A549 (cell line): ENCODE results near the gene SEMA4A. TPM values are rescaled to one million over a fixed set of nuclear protein-coding genes. Genes with fewer than 3 reads are reported as not detected.
A peak's percentile ranks its signal among the peaks of the same experiment; 100 is the strongest.

Source experiments
- CEBPB ChIP-seq, 2 experiments: fragments of >200 bp in 1 of 2; sonication (Bioruptor Twin) in 1 of 2; formaldehyde crosslinking in 1 of 2; IDR thresholded peaks; 2 replicates each; pipeline ENCODE4 v1.6.1; 2012 to 2016
- CHD2 ChIP-seq: fragments of 150-350 bp; IDR thresholded peaks from 2 replicates; pipeline ENCODE4 v1.6.1; 2014; ENCODE audit warnings: low read length; ENCODE audit not compliant: partially characterized antibody
- CHD4 ChIP-seq: fragments of 200-600 bp; sonication (generic); IDR thresholded peaks from 2 replicates; pipeline ENCODE4 v1.6.1; 2016; ENCODE audit warnings: antibody characterized with exemption, mild to moderate bottlenecking, borderline replicate concordance
- E2F6 ChIP-seq: IDR thresholded peaks from 2 replicates; pipeline ENCODE4 v1.6.1; 2012; ENCODE audit warnings: low read depth, borderline replicate concordance
- EHF ChIP-seq: fragments of 250-450 bp; sonication (Bioruptor Pico); IDR thresholded peaks from 2 replicates; pipeline ENCODE4 v1.5.0; 2020; ENCODE audit warnings: mild to moderate bottlenecking
- EP300 ChIP-seq, 2 experiments: fragments of >200 bp; sonication (Bioruptor Twin); formaldehyde crosslinking; IDR thresholded peaks; 2 replicates in 1 of 2; 3 replicates in 1 of 2; pipeline ENCODE4 v1.6.1; 2016 to 2017
- ESRRA ChIP-seq: fragments of 150-350 bp; IDR thresholded peaks from 2 replicates; pipeline ENCODE4 v1.6.1; 2014; ENCODE audit warnings: mild to moderate bottlenecking, low read length, borderline replicate concordance
- FOSB ChIP-seq: fragments of 250-450 bp; sonication (Bioruptor Pico); IDR thresholded peaks from 2 replicates; pipeline ENCODE4 v1.5.0; 2020; ENCODE audit warnings: mild to moderate bottlenecking, moderate library complexity
- FOSL2 ChIP-seq, 2 experiments: fragments of 450-650 bp in 1 of 2; fragments of >200 bp in 1 of 2; sonication (Bioruptor Twin) in 1 of 2; formaldehyde crosslinking; IDR thresholded peaks; 2 replicates each; pipeline versions ENCODE4 v1.5.0 to v1.6.1; 2016 to 2020; ENCODE audit warnings: mild to moderate bottlenecking in 1 of 2, moderate library complexity in 1 of 2
- FOXS1 ChIP-seq: fragments of 250-450 bp; sonication (Bioruptor Pico); IDR thresholded peaks from 2 replicates; pipeline ENCODE4 v1.5.0; 2020; ENCODE audit warnings: mild to moderate bottlenecking, moderate library complexity
- GATA3 ChIP-seq: IDR thresholded peaks from 2 replicates; pipeline ENCODE4 v1.6.1; 2012; ENCODE audit warnings: borderline replicate concordance
- HOXA7 ChIP-seq: fragments of 250-450 bp; sonication (Bioruptor Pico); IDR thresholded peaks from 2 replicates; pipeline ENCODE4 v1.5.0; 2020; ENCODE audit warnings: mild to moderate bottlenecking, moderate library complexity
- HOXB13 ChIP-seq: fragments of 250-450 bp; sonication (Bioruptor Pico); IDR thresholded peaks from 2 replicates; pipeline ENCODE4 v1.5.0; 2020; ENCODE audit warnings: low read depth, mild to moderate bottlenecking, moderate library complexity
- HOXB5 ChIP-seq: fragments of 250-450 bp; sonication (Bioruptor Pico); IDR thresholded peaks from 2 replicates; pipeline ENCODE4 v1.5.0; 2020; ENCODE audit warnings: mild to moderate bottlenecking, moderate library complexity
- KDM5A ChIP-seq: fragments of 200-600 bp; sonication (generic); IDR thresholded peaks from 2 replicates; pipeline ENCODE4 v1.6.1; 2016; ENCODE audit warnings: antibody characterized with exemption, mild to moderate bottlenecking
- MAZ ChIP-seq: fragments of 150-350 bp; IDR thresholded peaks from 2 replicates; pipeline ENCODE4 v1.6.1; 2014; ENCODE audit warnings: antibody characterized with exemption, low read depth, low read length, borderline replicate concordance
- MYC ChIP-seq: IDR thresholded peaks from 2 replicates; pipeline ENCODE4 v1.6.1; 2012; ENCODE audit warnings: mild to moderate bottlenecking, inconsistent platforms, low read length, improper control_type of control experiment, borderline replicate concordance
- PHF8 ChIP-seq: fragments of 200-600 bp; sonication (generic); IDR thresholded peaks from 2 replicates; pipeline ENCODE4 v1.6.1; 2016; ENCODE audit warnings: low read depth, mild to moderate bottlenecking, antibody characterized with exemption, moderate library complexity, borderline replicate concordance
- POLR2AphosphoS2 ChIP-seq: conservative IDR thresholded peaks from 2 replicates; pipeline ENCODE4 v1.6.1; 2012; ENCODE audit warnings: low read length, improper control_type of control experiment, inconsistent platforms
- RARB ChIP-seq: fragments of 250-450 bp; sonication (Bioruptor Pico); IDR thresholded peaks from 2 replicates; pipeline ENCODE4 v1.8.0; 2021; ENCODE audit warnings: mild to moderate bottlenecking, moderate library complexity
- REST ChIP-seq: fragments of 200-600 bp; sonication (generic); IDR thresholded peaks from 2 replicates; pipeline ENCODE4 v1.6.1; 2016; ENCODE audit warnings: antibody characterized with exemption, mild to moderate bottlenecking, moderate library complexity
- RFX5 ChIP-seq: fragments of 450-650 bp; IDR thresholded peaks from 2 replicates; pipeline ENCODE4 v1.7.1; 2014; ENCODE audit warnings: antibody characterized with exemption, mild to moderate bottlenecking, moderate library complexity
- TFCP2L1 ChIP-seq: fragments of 250-450 bp; sonication (Bioruptor Pico); IDR thresholded peaks from 2 replicates; pipeline ENCODE4 v1.5.0; 2021; ENCODE audit warnings: mild to moderate bottlenecking
- ZC3H11A ChIP-seq: fragments of 450-650 bp; IDR thresholded peaks from 2 replicates; pipeline ENCODE4 v1.6.1; 2014; ENCODE audit warnings: antibody characterized with exemption, mild to moderate bottlenecking
- ZFP36 ChIP-seq: fragments of 450-650 bp; IDR thresholded peaks from 2 replicates; pipeline ENCODE4 v1.6.1; 2014; ENCODE audit warnings: borderline replicate concordance; ENCODE audit not compliant: partially characterized antibody
- polyA plus RNA-seq, 4 experiments: library from polyadenylated mRNA; depleted of rRNA in 3 of 4; stranded (reverse); fragments of >200 nt; fragmentation: RNase III in 1 of 4; extraction: RNeasy Plus Mini Kit Qiagen cat#74134 plus additional on column Dnase treatment in 1 of 4; gene quantifications; 2 replicates in 3 of 4; 3 replicates in 1 of 4; pipeline ENCODE4 v1.2.3, GENCODE V29; 2011 to 2017
- TF ChIP-seq, protein P1 (sequence below): fragments of 250-450 bp; sonication (Bioruptor Pico); IDR thresholded peaks from 2 replicates; pipeline ENCODE4 v1.5.0; 2020; ENCODE audit warnings: low read depth, mild to moderate bottlenecking, moderate library complexity

SEMA4A gene
- polyA plus RNA-seq, 2 of the 4 experiments (the other 2 are of a cell fraction) = 0.04 to 0.27 TPM

- TF ChIP-seq HOXB5 = peak; percentile 19; the same call in 1 of the 2 replicates
- TF ChIP-seq GATA3 = no peak
- TF ChIP-seq CEBPB (IDR thresholded peaks at IDR 0.05) = no peak
- TF ChIP-seq MYC = peak; percentile 52; the same call in 1 of the 2 replicates
- no peak for TF ChIP-seq FOSL2 (IDR thresholded peaks at IDR 0.05)
- TF ChIP-seq FOSL2 (CRISPR knock-in tag; IDR thresholded peaks at IDR 0.05) = peak; percentile 54
- peak; percentile 65; the same call in 1 of the 2 replicates for TF ChIP-seq EHF (CRISPR knock-in tag)
- TF ChIP-seq PHF8 = no peak
- no peak for TF ChIP-seq RFX5
- TF ChIP-seq CHD2 = no peak
- TF ChIP-seq EP300 (IDR thresholded peaks at IDR 0.05) = 0 out of 5 replicates have a peak, but pooled peaks of 1 of the 2 experiments have one; percentile 27
- no peak for TF ChIP-seq ZFP36
- no peak for TF ChIP-seq ESRRA
- TF ChIP-seq HOXB13 (CRISPR knock-in tag) = no peak; the same call in 1 of the 2 replicates
- 0 out of 2 replicates have a peak, but pooled peaks have one; percentile 50 for TF ChIP-seq HOXA7 (CRISPR knock-in tag)
- no peak for TF ChIP-seq FOSB (CRISPR knock-in tag)
- peak; percentile 33; the same call in 1 of the 2 replicates for TF ChIP-seq POLR2AphosphoS2
- TF ChIP-seq MAZ = no peak
- 0 out of 2 replicates have a peak, but pooled peaks have one; percentile 32 for TF ChIP-seq FOXS1 (CRISPR knock-in tag)
- 0 out of 2 replicates have a peak, but pooled peaks have one; percentile 5 for TF ChIP-seq TFCP2L1 (CRISPR knock-in tag)
- no peak for TF ChIP-seq CHD4
- TF ChIP-seq E2F6 = no peak
- no peak; the same call in 1 of the 2 replicates for TF ChIP-seq RARB (CRISPR knock-in tag)
- TF ChIP-seq ZC3H11A = no peak; the same call in 1 of the 2 replicates
- TF ChIP-seq REST = no peak
- TF ChIP-seq, protein P1, sequence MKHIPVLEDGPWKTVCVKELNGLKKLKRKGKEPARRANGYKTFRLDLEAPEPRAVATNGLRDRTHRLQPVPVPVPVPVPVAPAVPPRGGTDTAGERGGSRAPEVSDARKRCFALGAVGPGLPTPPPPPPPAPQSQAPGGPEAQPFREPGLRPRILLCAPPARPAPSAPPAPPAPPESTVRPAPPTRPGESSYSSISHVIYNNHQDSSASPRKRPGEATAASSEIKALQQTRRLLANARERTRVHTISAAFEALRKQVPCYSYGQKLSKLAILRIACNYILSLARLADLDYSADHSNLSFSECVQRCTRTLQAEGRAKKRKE (CRISPR knock-in tag) = 0 out of 2 replicates have a peak, but pooled peaks have one; percentile 39
- TF ChIP-seq KDM5A = no peak
Measured at GRCh38 chr1:156126630-156127534, 26.5 kb upstream of the SEMA4A start (continued).
